Peyer's patch (tissue), 4 donors: ENCODE measurements around the gene TSPAN18. TPM values are rescaled to one million over a fixed set of nuclear protein-coding genes. Genes with fewer than 3 reads are reported as not detected.

ENCODE experiments used
- DNase-seq, 3 donors: peaks; one replicate each; pipeline ENCODE4 v3.0.0-alpha.2; 2017 to 2019
- H3K27ac ChIP-seq, 4 donors: fragments of 200-600 bp; sonication (generic); one replicate each; pipeline ENCODE4 v1.5.1; 2016 to 2019
- H3K27me3 ChIP-seq, 2 donors: fragments of 200-600 bp; sonication (generic); one replicate each; pipeline ENCODE4 v1.5.1; 2019
- H3K36me3 ChIP-seq, 3 donors: fragments of 200-600 bp; sonication (generic); one replicate each; pipeline ENCODE4 v1.5.1; 2016 to 2019
- H3K4me1 ChIP-seq, 4 donors: fragments of 200-600 bp; sonication (generic); one replicate each; pipeline ENCODE4 v1.5.1; 2016 to 2019
- H3K4me3 ChIP-seq, 4 donors: fragments of 200-600 bp; sonication (generic); 1 replicate in 3 of 4; 2 replicates in 1 of 4; pipeline ENCODE4 v1.5.1; 2016 to 2019; ENCODE audit warnings: mild to moderate bottlenecking in 1 of 4
- H3K9me3 ChIP-seq, 4 donors: fragments of 200-600 bp; sonication (generic); one replicate each; pipeline ENCODE4 v1.5.1; 2016 to 2019; ENCODE audit warnings: mild to moderate bottlenecking in 1 of 4
- POLR2A ChIP-seq, 2 donors: fragments of 450-650 bp; IDR thresholded peaks; one replicate each; pipeline ENCODE4 v1.5.1; 2017; ENCODE audit warnings: antibody characterized with exemption in 2 of 2, mild to moderate bottlenecking in 2 of 2, moderate library complexity in 2 of 2
- total RNA-seq, 4 donors: library from RNA; depleted of rRNA; stranded (reverse); fragments of >200 nt; gene quantifications; one replicate each; pipeline ENCODE4 v1.1.0, GENCODE V29; 2016
- TF ChIP-seq, protein P1 (sequence below), 6 experiments: fragments of 450-650 bp in 4 of 6; fragments of 200-600 bp in 2 of 6; sonication (generic) in 1 of 6; IDR thresholded peaks; one replicate each; pipeline ENCODE4 v1.5.1; 2017 to 2019; ENCODE audit warnings: antibody characterized with exemption in 6 of 6, mild to moderate bottlenecking in 3 of 6, moderate library complexity in 1 of 6

The TSPAN18 gene
- total RNA-seq, 4 donors from 2014 or later = 1.1 to 19.8 (median 3.1) TPM

GRCh38 chr11:44802347-44802746 is 75.6 kb downstream of the TSPAN18 start:
- Histone ChIP-seq H3K27ac (no peak overlapping the region), H3K9me3 (no peaks in the 10 kb centered on the region), H3K4me1 (no peaks in the 10 kb centered on the region), H3K27me3 (no peaks in the 10 kb centered on the region), H3K4me3 (no peak overlapping the region), H3K36me3 (no peaks in the 10 kb centered on the region)
- DNase-seq = no peak
- TF ChIP-seq, protein P1, sequence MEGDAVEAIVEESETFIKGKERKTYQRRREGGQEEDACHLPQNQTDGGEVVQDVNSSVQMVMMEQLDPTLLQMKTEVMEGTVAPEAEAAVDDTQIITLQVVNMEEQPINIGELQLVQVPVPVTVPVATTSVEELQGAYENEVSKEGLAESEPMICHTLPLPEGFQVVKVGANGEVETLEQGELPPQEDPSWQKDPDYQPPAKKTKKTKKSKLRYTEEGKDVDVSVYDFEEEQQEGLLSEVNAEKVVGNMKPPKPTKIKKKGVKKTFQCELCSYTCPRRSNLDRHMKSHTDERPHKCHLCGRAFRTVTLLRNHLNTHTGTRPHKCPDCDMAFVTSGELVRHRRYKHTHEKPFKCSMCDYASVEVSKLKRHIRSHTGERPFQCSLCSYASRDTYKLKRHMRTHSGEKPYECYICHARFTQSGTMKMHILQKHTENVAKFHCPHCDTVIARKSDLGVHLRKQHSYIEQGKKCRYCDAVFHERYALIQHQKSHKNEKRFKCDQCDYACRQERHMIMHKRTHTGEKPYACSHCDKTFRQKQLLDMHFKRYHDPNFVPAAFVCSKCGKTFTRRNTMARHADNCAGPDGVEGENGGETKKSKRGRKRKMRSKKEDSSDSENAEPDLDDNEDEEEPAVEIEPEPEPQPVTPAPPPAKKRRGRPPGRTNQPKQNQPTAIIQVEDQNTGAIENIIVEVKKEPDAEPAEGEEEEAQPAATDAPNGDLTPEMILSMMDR (IDR thresholded peaks at IDR 0.05) = no peak
- TF ChIP-seq POLR2A (IDR thresholded peaks at IDR 0.05) = no peak

- DNase-seq = no peak
- Histone ChIP-seq H3K27ac (peak overlapping the region in 1 of 4 donors; percentile 26), H3K4me1 (no peaks in the 10 kb centered on the region), H3K4me3 (no peak overlapping the region), H3K36me3 (no peaks in the 10 kb centered on the region), H3K9me3 (no peaks in the 10 kb centered on the region), H3K27me3 (no peaks in the 10 kb centered on the region)
- TF ChIP-seq, protein P1 (IDR thresholded peaks at IDR 0.05) = no peak
- no peak for TF ChIP-seq POLR2A (IDR thresholded peaks at IDR 0.05)
Measured at GRCh38 chr11:44803009-44803408, 76.2 kb downstream of the TSPAN18 start.

GRCh38 chr11:44804449-44805437 is 78.0 kb downstream of the TSPAN18 start:
- no peak for TF ChIP-seq POLR2A (IDR thresholded peaks at IDR 0.05)
- TF ChIP-seq, protein P1 (IDR thresholded peaks at IDR 0.05) = no peak
- H3K36me3 ChIP-seq = no peaks in the 10 kb centered on the region
- H3K4me3 ChIP-seq = peak overlapping the region in 1 of 4 donors; percentile 1
- no peaks in the 10 kb centered on the region for H3K9me3 ChIP-seq
- H3K27ac ChIP-seq = peak overlapping the region in 1 of 4 donors; percentile 67
- no peaks in the 10 kb centered on the region for H3K27me3 ChIP-seq
- no peaks in the 10 kb centered on the region for H3K4me1 ChIP-seq
- DNase-seq = peak in 1 of 3 donors; percentile 28

GRCh38 chr11:44805596-44805995 is 78.8 kb downstream of the TSPAN18 start:
- no peaks in the 10 kb centered on the region for H3K4me1 ChIP-seq
- peak overlapping the region in 1 of 4 donors; percentile 67 for H3K27ac ChIP-seq
- H3K4me3 ChIP-seq = no peak overlapping the region
- TF ChIP-seq POLR2A (IDR thresholded peaks at IDR 0.05) = no peak
- TF ChIP-seq, protein P1 (IDR thresholded peaks at IDR 0.05) = no peak
- H3K9me3 ChIP-seq = no peaks in the 10 kb centered on the region
- H3K27me3 ChIP-seq = no peaks in the 10 kb centered on the region
- DNase-seq = no peak
- no peaks in the 10 kb centered on the region for H3K36me3 ChIP-seq

DNA sequence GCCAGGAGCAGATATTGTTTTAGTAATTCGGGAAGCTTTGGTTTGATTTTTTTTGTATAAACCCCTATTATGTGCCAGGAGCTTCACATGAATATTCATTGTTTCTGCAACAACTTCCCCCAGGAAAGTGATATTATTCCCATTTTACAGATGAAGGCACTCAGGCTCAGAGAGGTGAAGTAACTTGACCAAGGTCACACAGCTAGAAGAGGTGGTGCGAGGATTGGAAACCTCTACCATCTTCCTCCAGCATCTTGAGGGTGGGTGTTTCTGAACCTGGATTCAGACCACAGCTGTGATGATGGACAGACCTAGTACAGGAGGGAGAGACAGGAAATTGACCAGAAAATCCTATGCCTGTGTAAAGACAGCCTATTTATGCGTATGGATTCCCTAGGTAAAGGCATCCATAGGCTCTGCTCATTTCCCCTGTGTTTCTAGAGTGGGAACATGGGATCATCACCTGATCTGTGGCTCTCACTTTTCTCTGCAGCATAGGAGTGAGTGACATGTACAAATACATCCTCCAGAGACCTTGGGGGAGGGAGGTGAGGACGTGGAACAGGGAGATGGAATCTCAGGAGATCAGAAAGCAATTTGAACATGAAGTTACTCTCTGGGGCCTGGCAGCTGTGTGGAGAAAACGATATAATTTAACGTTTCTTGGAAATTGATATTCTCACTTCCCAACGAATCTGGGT is 81.4 kb downstream of the TSPAN18 start:
- H3K4me3 ChIP-seq = no peak overlapping the region
- H3K9me3 ChIP-seq = no peaks in the 10 kb centered on the region
- H3K36me3 ChIP-seq = no peaks in the 10 kb centered on the region
- no peak overlapping the region for H3K27ac ChIP-seq
- no peak for TF ChIP-seq POLR2A (IDR thresholded peaks at IDR 0.05)
- TF ChIP-seq, protein P1 (IDR thresholded peaks at IDR 0.05) = no peak
- H3K27me3 ChIP-seq = no peaks in the 10 kb centered on the region
- no peak for DNase-seq
- no peaks in the 10 kb centered on the region for H3K4me1 ChIP-seq
